Measurements from ENCODE around the gene KCP.

The KCP gene

DNA sequence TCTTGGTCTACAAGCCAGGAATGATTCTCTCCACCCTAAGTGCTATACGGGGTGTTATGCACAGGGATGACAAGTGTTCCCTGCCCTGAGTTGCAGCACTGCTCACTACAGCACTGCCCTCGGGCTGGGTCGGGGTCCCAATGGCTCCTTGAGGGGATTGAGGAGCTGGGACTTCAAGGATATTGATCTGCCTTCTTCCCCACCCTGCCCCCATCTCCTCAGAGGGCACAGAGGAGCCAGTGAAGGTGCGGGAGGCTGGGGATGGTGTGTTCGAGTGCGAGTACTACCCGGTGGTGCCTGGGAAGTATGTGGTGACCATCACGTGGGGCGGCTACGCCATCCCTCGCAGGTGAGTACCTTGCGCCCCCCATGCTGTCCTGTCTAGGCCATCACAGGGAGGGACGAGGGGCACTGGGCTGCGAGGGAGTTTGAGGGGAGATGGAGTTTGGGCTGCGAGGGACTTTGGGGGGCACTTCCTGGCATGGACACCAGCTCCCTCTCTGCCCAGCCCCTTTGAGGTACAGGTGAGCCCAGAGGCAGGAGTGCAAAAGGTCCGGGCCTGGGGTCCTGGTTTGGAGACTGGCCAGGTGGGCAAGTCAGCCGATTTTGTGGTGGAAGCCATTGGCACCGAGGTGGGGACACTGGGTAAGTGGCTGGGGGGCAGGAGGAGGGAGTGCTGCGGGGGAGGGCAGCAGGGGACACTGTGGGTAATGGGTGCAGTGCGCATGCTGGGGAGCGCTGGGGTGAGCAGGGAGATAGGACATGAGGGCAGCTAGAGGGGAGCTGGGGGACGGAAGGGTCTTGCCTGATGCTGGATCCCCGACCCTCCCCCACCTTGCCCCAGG, 70.0 kb downstream of the KCP start:
- Histone ChIP-seq H3K27ac (ENCODE audit: low read depth, low read length) (no peak overlapping the region), H3K27me3 (ENCODE audit: control insufficient read depth in 5 of 5, insufficient read depth in 4 of 5, low read length in 5 of 5) (no peaks in the 10 kb centered on the region), H3K9ac (ENCODE audit: low read length in 5 of 5) (no peak overlapping the region), H3K9me3 (ENCODE audit: control insufficient read depth in 5 of 5, low read length in 5 of 5) (no peaks in the 10 kb centered on the region), H3K4me1 (ENCODE audit: control insufficient read depth in 5 of 5, insufficient read depth in 5 of 5, low read length in 5 of 5) (peaks cover 0 to 4% (median 0%) of the 10 kb centered on the region in 5 donors), H3K4me3 (ENCODE audit: low read depth in 1 of 5, low read length in 5 of 5) (no peak overlapping the region), H3K36me3 (ENCODE audit: control insufficient read depth in 5 of 5, insufficient read depth in 5 of 5, low read length in 5 of 5) (peaks cover 0 to 35% (median 6%) of the 10 kb centered on the region in 5 donors)

DNA sequence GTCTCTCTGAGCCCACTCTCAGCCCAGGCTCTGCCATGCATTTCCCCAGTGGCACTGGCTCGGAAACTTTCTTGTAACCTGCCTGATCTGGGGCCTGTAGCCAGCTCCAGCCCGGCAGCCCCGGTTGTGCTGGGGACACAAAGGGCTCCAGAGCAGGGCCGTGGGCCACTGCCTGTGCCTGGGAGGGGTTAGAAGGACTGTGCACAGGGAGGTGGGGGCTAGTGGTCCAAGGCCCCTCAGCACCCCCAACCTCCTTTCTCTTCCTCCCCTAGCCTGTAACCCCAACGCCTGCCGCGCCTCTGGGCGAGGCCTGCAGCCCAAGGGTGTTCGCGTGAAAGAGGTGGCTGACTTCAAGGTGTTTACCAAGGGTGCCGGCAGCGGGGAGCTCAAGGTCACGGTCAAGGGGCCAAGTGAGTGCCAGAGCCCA, 70.7 kb downstream of the KCP start:
- peaks cover 0 to 4% (median 0%) of the 10 kb centered on the region in 5 donors for H3K4me1 ChIP-seq (ENCODE audit: control insufficient read depth in 5 of 5, insufficient read depth in 5 of 5, low read length in 5 of 5)
- no peak overlapping the region for H3K4me3 ChIP-seq (ENCODE audit: low read depth in 1 of 5, low read length in 5 of 5)
- peaks cover 0 to 32% (median 6%) of the 10 kb centered on the region in 5 donors for H3K36me3 ChIP-seq (ENCODE audit: control insufficient read depth in 5 of 5, insufficient read depth in 5 of 5, low read length in 5 of 5)
- no peak overlapping the region for H3K9ac ChIP-seq (ENCODE audit: low read length in 5 of 5)
- no peaks in the 10 kb centered on the region for H3K27me3 ChIP-seq (ENCODE audit: control insufficient read depth in 5 of 5, insufficient read depth in 4 of 5, low read length in 5 of 5)
- H3K9me3 ChIP-seq (ENCODE audit: control insufficient read depth in 5 of 5, low read length in 5 of 5), result no peaks in the 10 kb centered on the region
- no peak overlapping the region for H3K27ac ChIP-seq (ENCODE audit: low read depth, low read length)

DNA sequence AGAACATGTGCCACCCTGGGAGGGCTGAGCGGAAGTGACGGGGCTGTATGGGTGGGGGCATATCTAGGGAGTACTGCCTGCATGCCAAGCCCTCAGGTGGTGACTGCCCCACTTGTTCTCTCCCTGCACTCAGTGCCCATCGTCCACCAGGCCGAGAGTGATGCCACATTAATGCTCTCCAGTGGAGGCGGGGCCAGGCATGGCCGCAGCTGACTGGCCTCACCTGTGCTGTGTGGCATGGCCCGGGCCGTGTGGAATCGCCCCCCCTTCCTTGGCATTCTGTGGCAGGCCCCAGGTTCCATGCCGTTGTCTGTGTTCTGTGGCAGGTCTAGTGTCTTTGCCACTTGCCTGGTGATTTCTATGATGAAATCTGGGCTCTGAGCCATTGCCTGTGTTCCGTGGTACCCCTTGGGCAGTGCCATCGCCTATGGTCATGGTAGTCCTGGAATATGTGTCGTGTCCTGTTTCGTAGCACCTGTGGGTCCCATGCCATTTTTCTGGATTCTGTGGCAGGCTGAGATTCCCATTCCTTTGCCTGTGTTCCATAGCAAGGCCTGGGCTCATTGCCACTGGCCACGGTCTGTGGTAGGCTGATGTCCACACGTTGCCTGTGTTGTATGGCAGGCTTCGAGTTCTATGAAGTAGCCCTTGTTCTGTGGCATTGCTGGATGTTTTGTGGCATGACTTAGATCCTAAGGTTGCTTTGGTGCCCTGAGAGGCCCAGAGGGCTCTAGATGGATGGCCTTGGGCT, 71.4 kb downstream of the KCP start:
- Histone ChIP-seq H3K36me3 (ENCODE audit: control insufficient read depth in 5 of 5, insufficient read depth in 5 of 5, low read length in 5 of 5) (peaks cover 0 to 28% (median 6%) of the 10 kb centered on the region in 5 donors), H3K27ac (ENCODE audit: low read depth, low read length) (no peak overlapping the region), H3K9ac (ENCODE audit: low read length in 5 of 5) (no peak overlapping the region), H3K9me3 (ENCODE audit: control insufficient read depth in 5 of 5, low read length in 5 of 5) (no peaks in the 10 kb centered on the region), H3K4me1 (ENCODE audit: control insufficient read depth in 5 of 5, insufficient read depth in 5 of 5, low read length in 5 of 5) (peaks cover 0 to 4% (median 0%) of the 10 kb centered on the region in 5 donors), H3K27me3 (ENCODE audit: control insufficient read depth in 5 of 5, insufficient read depth in 4 of 5, low read length in 5 of 5) (no peaks in the 10 kb centered on the region), H3K4me3 (ENCODE audit: low read depth in 1 of 5, low read length in 5 of 5) (no peak overlapping the region)

DNA sequence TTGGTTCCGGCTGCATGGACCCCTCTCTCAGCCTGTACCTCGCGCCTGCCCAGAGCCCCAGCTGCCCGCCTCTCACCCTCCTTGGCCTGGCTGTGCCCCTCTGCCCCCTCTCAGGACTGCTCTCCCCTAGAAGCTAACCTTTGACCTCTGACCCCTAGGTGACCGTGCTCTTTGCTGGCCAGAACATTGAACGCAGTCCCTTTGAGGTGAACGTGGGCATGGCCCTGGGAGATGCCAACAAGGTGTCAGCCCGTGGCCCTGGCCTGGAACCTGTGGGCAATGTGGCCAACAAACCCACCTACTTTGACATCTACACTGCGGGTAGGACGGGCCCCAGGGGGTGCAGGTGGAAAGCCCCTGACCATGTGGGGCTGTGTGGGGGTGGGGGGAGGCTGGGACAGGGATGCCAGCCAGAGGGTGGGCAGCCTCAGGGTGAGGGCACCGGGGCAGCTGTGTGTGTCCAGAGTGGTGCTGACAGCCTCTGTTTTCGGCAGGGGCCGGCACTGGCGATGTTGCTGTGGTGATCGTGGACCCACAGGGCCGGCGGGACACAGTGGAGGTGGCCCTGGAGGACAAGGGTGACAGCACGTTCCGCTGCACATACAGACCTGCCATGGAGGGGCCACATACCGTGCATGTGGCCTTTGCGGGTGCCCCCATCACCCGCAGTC, 72.3 kb downstream of the KCP start:
- H3K36me3 ChIP-seq (ENCODE audit: control insufficient read depth in 5 of 5, insufficient read depth in 5 of 5, low read length in 5 of 5), result peaks cover 0 to 21% (median 3%) of the 10 kb centered on the region in 5 donors

DNA sequence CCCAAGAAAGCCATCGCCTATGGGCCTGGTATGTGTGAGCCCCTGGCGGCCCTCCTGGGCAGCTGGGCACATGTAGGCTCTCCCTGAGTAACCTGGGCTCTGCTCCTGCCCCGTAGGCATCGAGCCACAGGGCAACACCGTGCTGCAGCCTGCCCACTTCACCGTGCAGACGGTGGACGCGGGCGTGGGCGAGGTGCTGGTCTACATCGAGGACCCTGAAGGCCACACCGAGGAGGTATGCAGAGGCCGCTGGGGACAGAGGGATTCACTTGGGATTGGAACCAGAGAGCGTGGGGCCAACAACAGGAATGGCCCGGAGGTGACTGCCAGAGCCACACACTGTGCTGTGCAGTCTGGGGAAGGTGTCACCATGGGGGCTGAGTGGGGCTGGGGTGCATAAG, 73.0 kb downstream of the KCP start:
- no peak overlapping the region for H3K9ac ChIP-seq (ENCODE audit: low read length in 5 of 5)
- peaks cover 2 to 15% (median 11%) of the 10 kb centered on the region in 5 donors for H3K4me1 ChIP-seq (ENCODE audit: control insufficient read depth in 5 of 5, insufficient read depth in 5 of 5, low read length in 5 of 5)
- peaks cover 0 to 8% (median 6%) of the 10 kb centered on the region in 5 donors for H3K27me3 ChIP-seq (ENCODE audit: control insufficient read depth in 5 of 5, insufficient read depth in 4 of 5, low read length in 5 of 5)
- no peak overlapping the region for H3K4me3 ChIP-seq (ENCODE audit: low read depth in 1 of 5, low read length in 5 of 5)
- peaks cover 0 to 17% (median 0%) of the 10 kb centered on the region in 5 donors for H3K36me3 ChIP-seq (ENCODE audit: control insufficient read depth in 5 of 5, insufficient read depth in 5 of 5, low read length in 5 of 5)
- no peak overlapping the region for H3K27ac ChIP-seq (ENCODE audit: low read depth, low read length)
- H3K9me3 ChIP-seq (ENCODE audit: control insufficient read depth in 5 of 5, low read length in 5 of 5), result no peaks in the 10 kb centered on the region

More for the DNA sequence above, 72.3 kb downstream of the KCP start:
- H3K27ac ChIP-seq (ENCODE audit: low read depth, low read length), result no peak overlapping the region
- H3K9ac ChIP-seq (ENCODE audit: low read length in 5 of 5), result no peak overlapping the region
- H3K4me1 ChIP-seq (ENCODE audit: control insufficient read depth in 5 of 5, insufficient read depth in 5 of 5, low read length in 5 of 5), result peaks cover 0 to 8% (median 4%) of the 10 kb centered on the region in 5 donors
- no peak overlapping the region for H3K4me3 ChIP-seq (ENCODE audit: low read depth in 1 of 5, low read length in 5 of 5)
- peaks cover 0 to under 1% (median 0%) of the 10 kb centered on the region in 5 donors for H3K27me3 ChIP-seq (ENCODE audit: control insufficient read depth in 5 of 5, insufficient read depth in 4 of 5, low read length in 5 of 5)
- H3K9me3 ChIP-seq (ENCODE audit: control insufficient read depth in 5 of 5, low read length in 5 of 5), result no peaks in the 10 kb centered on the region

DNA sequence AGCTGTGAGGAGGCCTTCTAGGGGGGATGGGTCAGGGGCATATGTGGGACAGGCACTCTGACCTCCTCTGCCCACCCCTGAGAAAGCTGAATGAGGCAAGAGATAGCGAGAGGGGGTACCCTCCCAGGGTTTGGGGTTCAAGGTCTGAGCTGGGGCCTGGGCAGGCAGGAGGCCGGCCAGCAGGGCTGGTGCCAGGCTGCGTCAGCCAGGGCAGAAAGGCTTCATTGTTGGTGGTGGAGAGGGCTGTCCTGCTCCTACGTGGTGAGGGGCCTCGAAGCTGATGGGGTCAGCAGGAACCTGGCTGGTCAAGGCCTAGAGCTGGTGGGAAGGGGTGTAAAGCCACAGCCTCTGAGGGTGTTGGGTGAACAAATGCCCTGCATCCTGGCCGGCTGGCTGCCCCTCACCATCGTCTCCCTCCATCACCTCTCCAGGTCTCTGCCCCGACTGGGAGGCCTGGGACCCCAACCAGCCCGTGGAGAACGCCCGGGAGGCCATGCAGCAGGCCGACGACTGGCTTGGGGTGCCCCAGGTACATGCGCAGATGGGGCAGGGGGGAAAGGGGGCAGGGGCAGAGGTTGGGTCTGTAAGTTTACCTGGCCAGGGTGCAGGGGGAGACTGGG, 73.7 kb downstream of the KCP start:
- H3K27ac ChIP-seq (ENCODE audit: low read depth, low read length), result no peak overlapping the region

DNA sequence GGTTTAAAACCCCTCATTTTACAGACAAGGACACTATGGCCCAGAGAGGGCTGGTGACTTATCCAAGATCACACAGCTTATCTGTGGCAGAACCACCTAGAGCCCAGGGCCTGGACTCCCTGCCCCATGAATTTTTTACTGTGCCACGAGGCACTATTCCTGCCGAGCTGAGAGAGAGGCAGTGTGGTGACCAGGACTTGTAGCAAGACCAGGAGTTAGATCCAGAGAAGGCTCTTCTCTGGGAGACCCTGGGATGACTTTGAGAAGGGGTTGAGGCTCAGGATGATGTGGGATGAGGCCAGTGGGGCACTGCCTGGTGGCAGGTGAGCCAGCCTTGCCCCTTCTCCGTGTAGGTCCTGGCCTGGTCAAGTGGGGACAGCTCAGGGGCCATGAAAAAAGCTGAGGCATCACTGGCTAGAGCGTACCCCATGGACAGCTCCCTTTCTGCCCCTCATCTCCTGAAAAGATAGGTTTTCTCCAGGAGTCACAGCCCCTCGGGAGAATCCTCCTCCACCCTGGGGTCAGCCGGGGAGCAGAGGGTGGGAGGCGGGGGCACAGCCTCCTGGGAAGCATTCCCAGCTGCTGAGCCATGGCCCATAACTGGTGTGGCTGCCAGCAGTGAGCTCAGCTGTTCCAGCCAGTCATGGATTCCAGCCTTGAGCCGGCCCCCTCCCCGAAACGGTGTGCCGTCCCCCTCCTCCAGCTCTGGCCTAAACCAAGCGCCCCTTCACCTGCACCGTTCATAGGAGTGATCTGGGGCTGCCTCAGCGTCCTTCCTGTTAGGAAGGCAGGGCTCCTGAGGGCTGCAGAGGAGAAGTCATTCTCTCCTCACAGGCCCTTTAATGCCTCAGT, 74.5 kb downstream of the KCP start:
- Histone ChIP-seq H3K36me3 (ENCODE audit: control insufficient read depth in 5 of 5, insufficient read depth in 5 of 5, low read length in 5 of 5) (peaks cover 0 to 17% (median 0%) of the 10 kb centered on the region in 5 donors), H3K9ac (ENCODE audit: low read length in 5 of 5) (no peak overlapping the region), H3K9me3 (ENCODE audit: control insufficient read depth in 5 of 5, low read length in 5 of 5) (no peaks in the 10 kb centered on the region), H3K4me3 (ENCODE audit: low read depth in 1 of 5, low read length in 5 of 5) (no peak overlapping the region), H3K4me1 (ENCODE audit: control insufficient read depth in 5 of 5, insufficient read depth in 5 of 5, low read length in 5 of 5) (peaks cover 2 to 29% (median 22%) of the 10 kb centered on the region in 5 donors), H3K27ac (ENCODE audit: low read depth, low read length) (no peak overlapping the region), H3K27me3 (ENCODE audit: control insufficient read depth in 5 of 5, insufficient read depth in 4 of 5, low read length in 5 of 5) (peaks cover 4 to 19% (median 12%) of the 10 kb centered on the region in 5 donors)

More for the DNA sequence above, 73.7 kb downstream of the KCP start:
- Histone ChIP-seq H3K36me3 (ENCODE audit: control insufficient read depth in 5 of 5, insufficient read depth in 5 of 5, low read length in 5 of 5) (peaks cover 0 to 17% (median 0%) of the 10 kb centered on the region in 5 donors), H3K9me3 (ENCODE audit: control insufficient read depth in 5 of 5, low read length in 5 of 5) (no peaks in the 10 kb centered on the region), H3K4me3 (ENCODE audit: low read depth in 1 of 5, low read length in 5 of 5) (no peak overlapping the region), H3K27me3 (ENCODE audit: control insufficient read depth in 5 of 5, insufficient read depth in 4 of 5, low read length in 5 of 5) (peaks cover 0 to 12% (median 11%) of the 10 kb centered on the region in 5 donors), H3K9ac (ENCODE audit: low read length in 5 of 5) (no peak overlapping the region), H3K4me1 (ENCODE audit: control insufficient read depth in 5 of 5, insufficient read depth in 5 of 5, low read length in 5 of 5) (peaks cover 2 to 21% (median 15%) of the 10 kb centered on the region in 5 donors)

DNA sequence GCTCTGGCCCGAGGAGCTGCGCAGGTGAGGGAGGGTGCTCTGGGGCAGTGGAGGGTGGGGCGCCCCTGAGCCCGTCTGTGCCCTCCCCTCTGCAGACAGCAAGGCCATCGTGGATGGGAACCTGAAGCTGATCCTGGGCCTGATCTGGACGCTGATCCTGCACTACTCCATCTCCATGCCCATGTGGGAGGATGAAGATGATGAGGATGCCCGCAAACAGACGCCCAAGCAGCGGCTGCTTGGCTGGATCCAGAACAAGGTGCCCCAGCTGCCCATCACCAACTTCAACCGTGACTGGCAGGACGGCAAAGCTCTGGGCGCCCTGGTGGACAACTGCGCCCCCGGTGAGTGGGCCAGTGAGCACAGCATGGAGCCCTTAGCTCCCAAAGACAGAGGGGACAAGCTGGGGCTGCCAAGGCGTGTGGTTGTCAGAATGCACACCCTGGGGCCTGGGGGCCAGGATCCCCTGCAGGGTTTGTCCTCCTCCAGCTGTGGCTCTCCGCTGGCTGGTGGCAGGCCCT, 75.2 kb downstream of the KCP start:
- Histone ChIP-seq H3K4me1 (ENCODE audit: control insufficient read depth in 5 of 5, insufficient read depth in 5 of 5, low read length in 5 of 5) (peaks cover 2 to 36% (median 29%) of the 10 kb centered on the region in 5 donors), H3K27ac (ENCODE audit: low read depth, low read length) (no peak overlapping the region), H3K9ac (ENCODE audit: low read length in 5 of 5) (no peak overlapping the region), H3K9me3 (ENCODE audit: control insufficient read depth in 5 of 5, low read length in 5 of 5) (no peaks in the 10 kb centered on the region), H3K27me3 (ENCODE audit: control insufficient read depth in 5 of 5, insufficient read depth in 4 of 5, low read length in 5 of 5) (peaks cover 4 to 20% (median 14%) of the 10 kb centered on the region in 5 donors), H3K4me3 (ENCODE audit: low read depth in 1 of 5, low read length in 5 of 5) (no peak overlapping the region), H3K36me3 (ENCODE audit: control insufficient read depth in 5 of 5, insufficient read depth in 5 of 5, low read length in 5 of 5) (peaks cover 0 to 17% (median 0%) of the 10 kb centered on the region in 5 donors)

Data from subcutaneous abdominal adipose tissue (tissue), 5 donors.